K562 (cell line): ENCODE data around the gene TMEM273. TPM values are rescaled to one million over a fixed set of nuclear protein-coding genes. Genes with fewer than 3 reads are reported as not detected.

Experiments
- BCL6 ChIP-seq: fragments of 250-450 bp; sonication (Bioruptor Pico); IDR thresholded peaks from 2 replicates; pipeline ENCODE4 v1.4.0; 2020
- C11orf30 ChIP-seq: fragments of 450-650 bp; IDR thresholded peaks from 2 replicates; pipeline ENCODE4 v1.6.1; 2016; ENCODE audit warnings: low read depth, mild to moderate bottlenecking
- CBFA2T2 ChIP-seq: fragments of 450-650 bp; conservative IDR thresholded peaks from 2 replicates; pipeline ENCODE4 v1.6.1; 2017; ENCODE audit warnings: mild to moderate bottlenecking
- EGR1 ChIP-seq: fragments of 450-650 bp; conservative IDR thresholded peaks from 2 replicates; pipeline ENCODE4 v1.6.1; 2017; ENCODE audit warnings: mild to moderate bottlenecking
- EWSR1 ChIP-seq: fragments of 450-650 bp; IDR thresholded peaks from 2 replicates; pipeline ENCODE4 v1.6.1; 2018; ENCODE audit warnings: borderline replicate concordance, mild to moderate bottlenecking, low read depth, moderate library complexity; ENCODE audit not compliant: partially characterized antibody
- KLF1 ChIP-seq: fragments of 450-650 bp; IDR thresholded peaks from 2 replicates; pipeline ENCODE4 v1.6.1; 2016; ENCODE audit warnings: missing genetic modification characterization, missing compliant biosample characterization
- KLF16 ChIP-seq: IDR thresholded peaks from 2 replicates; pipeline ENCODE4 v1.6.1; 2016; ENCODE audit warnings: antibody characterized with exemption
- MECOM ChIP-seq: fragments of 250-450 bp; sonication (Bioruptor Pico); IDR thresholded peaks from 2 replicates; pipeline ENCODE4 v1.8.0; 2022; ENCODE audit warnings: inconsistent platforms
- PRMT5 ChIP-seq: sonication (generic); formaldehyde crosslinking; IDR thresholded peaks from 2 replicates; pipeline ENCODE4 v1.5.0; 2020; ENCODE audit warnings: missing genetic modification reagents
- RAD21 ChIP-seq, 2 experiments: fragments of 250-450 bp in 1 of 2; fragments of 450-650 bp in 1 of 2; sonication (Bioruptor Pico) in 1 of 2; formaldehyde crosslinking in 1 of 2; IDR thresholded peaks in 1 of 2; conservative IDR thresholded peaks in 1 of 2; 2 replicates each; pipeline versions ENCODE4 v1.4.0 to v1.8.0; 2020 to 2022; ENCODE audit warnings: mild to moderate bottlenecking in 2 of 2, moderate library complexity in 1 of 2
- ZBTB8A ChIP-seq: fragments of 450-650 bp; IDR thresholded peaks from 2 replicates; pipeline ENCODE4 v1.6.1; 2018; ENCODE audit warnings: mild to moderate bottlenecking, moderate library complexity; ENCODE audit not compliant: partially characterized antibody
- polyA plus RNA-seq, 8 experiments: library from polyadenylated mRNA; depleted of rRNA in 4 of 8; stranded (reverse) in 5 of 8; unstranded in 3 of 8; fragments of >200 nt; fragmentation: Nextera tagmentation in 2 of 8; fragmentation: Illumina TruSeq in 1 of 8; extraction: Ambion mirVana in 2 of 8; extraction: Trizol in 1 of 8; gene quantifications; 2 replicates each; pipeline versions ENCODE4 v1.2.1 to v1.2.3, GENCODE V29; 2011 to 2014; ENCODE audit warnings: inconsistent platforms in 1 of 8, missing spikeins in 1 of 8
- total RNA-seq, 7 experiments: library from RNA; depleted of rRNA in 6 of 7; stranded (reverse); fragments of >200 nt in 6 of 7; fragmentation: Illumina TruSeq in 2 of 7; extraction: Trizol in 2 of 7; gene quantifications; 2 replicates each; pipeline versions ENCODE4 v1.2.1 to v1.2.3, GENCODE V29; 2011 to 2021; ENCODE audit warnings: low replicate concordance in 1 of 7
- TF ChIP-seq, protein P1 (sequence below), 2 experiments: IDR thresholded peaks; 2 replicates each; pipeline ENCODE4 v1.6.1; 2011; ENCODE audit warnings: borderline replicate concordance in 1 of 2, control low read depth in 1 of 2, low read depth in 1 of 2, low read length in 1 of 2, mild to moderate bottlenecking in 1 of 2, mixed read lengths in 1 of 2, moderate library complexity in 1 of 2; ENCODE audit not compliant: insufficient read depth in 1 of 2, insufficient read length in 1 of 2, poor library complexity in 1 of 2, severe bottlenecking in 1 of 2; ENCODE audit errors: extremely low read depth in 1 of 2
- TF ChIP-seq, protein P2 (sequence below): fragments of 250-450 bp; sonication (Bioruptor Pico); IDR thresholded peaks from 2 replicates; pipeline ENCODE4 v1.4.0; 2020; ENCODE audit warnings: mild to moderate bottlenecking, moderate library complexity
- TF ChIP-seq, protein P3 (sequence below), 2 experiments: fragments of 450-650 bp; IDR thresholded peaks; 2 replicates each; pipeline ENCODE4 v1.6.1; 2016; ENCODE audit warnings: mild to moderate bottlenecking in 2 of 2, borderline replicate concordance in 1 of 2, low read depth in 1 of 2, moderate library complexity in 1 of 2

The TMEM273 gene
- total and polyA plus RNA-seq, 9 of the 15 experiments (the other 6 are each of a cell fraction or from before 2014, with no cell fraction given) = 39.2 to 131 (median 95.6) TPM

DNA sequence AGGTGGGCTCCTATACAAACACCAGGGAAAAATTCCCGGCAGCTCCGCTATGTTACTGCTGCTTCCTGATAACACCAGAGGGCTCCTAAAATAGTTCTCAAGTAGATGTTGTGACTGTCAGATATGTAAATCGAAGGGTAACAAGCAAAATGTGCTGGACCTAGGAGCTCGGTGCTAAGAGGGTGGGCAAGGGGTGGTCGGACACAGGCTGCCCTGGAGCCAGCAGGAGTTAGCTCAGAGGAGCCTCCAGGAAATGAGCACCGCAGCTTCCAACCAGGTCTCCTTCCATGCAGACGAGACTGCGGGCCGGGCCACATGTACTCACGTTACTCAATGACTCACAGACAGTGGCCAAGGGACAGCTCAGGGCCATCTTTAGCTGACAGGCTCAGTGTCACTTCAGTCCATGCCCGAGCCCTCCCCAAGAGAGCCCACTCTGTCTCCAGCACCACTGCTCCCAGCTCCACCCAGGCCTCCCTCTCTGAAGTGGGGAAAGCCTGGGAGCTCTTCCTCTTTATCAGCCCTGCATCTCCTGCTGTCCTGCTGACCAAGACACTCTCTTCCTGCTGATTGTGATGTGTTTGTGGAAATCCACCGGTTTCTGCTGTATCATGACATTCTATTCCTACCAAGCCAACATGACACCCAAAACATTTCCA is 37.2 kb upstream of the TMEM273 start (continued):
- TF ChIP-seq, protein P1, sequence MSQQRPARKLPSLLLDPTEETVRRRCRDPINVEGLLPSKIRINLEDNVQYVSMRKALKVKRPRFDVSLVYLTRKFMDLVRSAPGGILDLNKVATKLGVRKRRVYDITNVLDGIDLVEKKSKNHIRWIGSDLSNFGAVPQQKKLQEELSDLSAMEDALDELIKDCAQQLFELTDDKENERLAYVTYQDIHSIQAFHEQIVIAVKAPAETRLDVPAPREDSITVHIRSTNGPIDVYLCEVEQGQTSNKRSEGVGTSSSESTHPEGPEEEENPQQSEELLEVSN (IDR thresholded peaks at IDR 0.05; ENCODE audit: borderline replicate concordance in 1 of 2, extremely low read depth in 1 of 2, insufficient read depth in 1 of 2, insufficient read length in 1 of 2, low read depth in 1 of 2, low read length in 1 of 2, poor library complexity in 1 of 2, severe bottlenecking in 1 of 2) = peak; percentile 79 to 84
- peak; percentile 14 to 26; a peak in 2 of 4 replicates for TF ChIP-seq RAD21 (CRISPR knock-in tag; conservative IDR thresholded peaks at IDR 0.05 in 1 of 2, IDR thresholded peaks at IDR 0.05 in 1 of 2)
- no peak for TF ChIP-seq PRMT5
- peak; percentile 38; the same call in 1 of the 2 replicates for TF ChIP-seq KLF16
- TF ChIP-seq C11orf30 = peak; percentile 97
- TF ChIP-seq KLF1 (tag) = no peak
- peak; percentile 56 for TF ChIP-seq MECOM (CRISPR knock-in tag)
- no peak for TF ChIP-seq ZBTB8A
- TF ChIP-seq, protein P2, sequence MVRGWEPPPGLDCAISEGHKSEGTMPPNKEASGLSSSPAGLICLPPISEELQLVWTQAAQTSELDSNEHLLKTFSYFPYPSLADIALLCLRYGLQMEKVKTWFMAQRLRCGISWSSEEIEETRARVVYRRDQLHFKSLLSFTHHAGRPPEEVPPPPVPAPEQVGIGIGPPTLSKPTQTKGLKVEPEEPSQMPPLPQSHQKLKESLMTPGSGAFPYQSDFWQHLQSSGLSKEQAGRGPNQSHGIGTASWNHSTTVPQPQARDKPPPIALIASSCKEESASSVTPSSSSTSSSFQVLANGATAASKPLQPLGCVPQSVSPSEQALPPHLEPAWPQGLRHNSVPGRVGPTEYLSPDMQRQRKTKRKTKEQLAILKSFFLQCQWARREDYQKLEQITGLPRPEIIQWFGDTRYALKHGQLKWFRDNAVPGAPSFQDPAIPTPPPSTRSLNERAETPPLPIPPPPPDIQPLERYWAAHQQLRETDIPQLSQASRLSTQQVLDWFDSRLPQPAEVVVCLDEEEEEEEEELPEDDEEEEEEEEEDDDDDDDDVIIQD (CRISPR knock-in tag) = no peak
- no peak for TF ChIP-seq BCL6 (CRISPR knock-in tag)
- TF ChIP-seq EWSR1 = no peak
- TF ChIP-seq CBFA2T2 = peak; percentile 67
- TF ChIP-seq, protein P3, sequence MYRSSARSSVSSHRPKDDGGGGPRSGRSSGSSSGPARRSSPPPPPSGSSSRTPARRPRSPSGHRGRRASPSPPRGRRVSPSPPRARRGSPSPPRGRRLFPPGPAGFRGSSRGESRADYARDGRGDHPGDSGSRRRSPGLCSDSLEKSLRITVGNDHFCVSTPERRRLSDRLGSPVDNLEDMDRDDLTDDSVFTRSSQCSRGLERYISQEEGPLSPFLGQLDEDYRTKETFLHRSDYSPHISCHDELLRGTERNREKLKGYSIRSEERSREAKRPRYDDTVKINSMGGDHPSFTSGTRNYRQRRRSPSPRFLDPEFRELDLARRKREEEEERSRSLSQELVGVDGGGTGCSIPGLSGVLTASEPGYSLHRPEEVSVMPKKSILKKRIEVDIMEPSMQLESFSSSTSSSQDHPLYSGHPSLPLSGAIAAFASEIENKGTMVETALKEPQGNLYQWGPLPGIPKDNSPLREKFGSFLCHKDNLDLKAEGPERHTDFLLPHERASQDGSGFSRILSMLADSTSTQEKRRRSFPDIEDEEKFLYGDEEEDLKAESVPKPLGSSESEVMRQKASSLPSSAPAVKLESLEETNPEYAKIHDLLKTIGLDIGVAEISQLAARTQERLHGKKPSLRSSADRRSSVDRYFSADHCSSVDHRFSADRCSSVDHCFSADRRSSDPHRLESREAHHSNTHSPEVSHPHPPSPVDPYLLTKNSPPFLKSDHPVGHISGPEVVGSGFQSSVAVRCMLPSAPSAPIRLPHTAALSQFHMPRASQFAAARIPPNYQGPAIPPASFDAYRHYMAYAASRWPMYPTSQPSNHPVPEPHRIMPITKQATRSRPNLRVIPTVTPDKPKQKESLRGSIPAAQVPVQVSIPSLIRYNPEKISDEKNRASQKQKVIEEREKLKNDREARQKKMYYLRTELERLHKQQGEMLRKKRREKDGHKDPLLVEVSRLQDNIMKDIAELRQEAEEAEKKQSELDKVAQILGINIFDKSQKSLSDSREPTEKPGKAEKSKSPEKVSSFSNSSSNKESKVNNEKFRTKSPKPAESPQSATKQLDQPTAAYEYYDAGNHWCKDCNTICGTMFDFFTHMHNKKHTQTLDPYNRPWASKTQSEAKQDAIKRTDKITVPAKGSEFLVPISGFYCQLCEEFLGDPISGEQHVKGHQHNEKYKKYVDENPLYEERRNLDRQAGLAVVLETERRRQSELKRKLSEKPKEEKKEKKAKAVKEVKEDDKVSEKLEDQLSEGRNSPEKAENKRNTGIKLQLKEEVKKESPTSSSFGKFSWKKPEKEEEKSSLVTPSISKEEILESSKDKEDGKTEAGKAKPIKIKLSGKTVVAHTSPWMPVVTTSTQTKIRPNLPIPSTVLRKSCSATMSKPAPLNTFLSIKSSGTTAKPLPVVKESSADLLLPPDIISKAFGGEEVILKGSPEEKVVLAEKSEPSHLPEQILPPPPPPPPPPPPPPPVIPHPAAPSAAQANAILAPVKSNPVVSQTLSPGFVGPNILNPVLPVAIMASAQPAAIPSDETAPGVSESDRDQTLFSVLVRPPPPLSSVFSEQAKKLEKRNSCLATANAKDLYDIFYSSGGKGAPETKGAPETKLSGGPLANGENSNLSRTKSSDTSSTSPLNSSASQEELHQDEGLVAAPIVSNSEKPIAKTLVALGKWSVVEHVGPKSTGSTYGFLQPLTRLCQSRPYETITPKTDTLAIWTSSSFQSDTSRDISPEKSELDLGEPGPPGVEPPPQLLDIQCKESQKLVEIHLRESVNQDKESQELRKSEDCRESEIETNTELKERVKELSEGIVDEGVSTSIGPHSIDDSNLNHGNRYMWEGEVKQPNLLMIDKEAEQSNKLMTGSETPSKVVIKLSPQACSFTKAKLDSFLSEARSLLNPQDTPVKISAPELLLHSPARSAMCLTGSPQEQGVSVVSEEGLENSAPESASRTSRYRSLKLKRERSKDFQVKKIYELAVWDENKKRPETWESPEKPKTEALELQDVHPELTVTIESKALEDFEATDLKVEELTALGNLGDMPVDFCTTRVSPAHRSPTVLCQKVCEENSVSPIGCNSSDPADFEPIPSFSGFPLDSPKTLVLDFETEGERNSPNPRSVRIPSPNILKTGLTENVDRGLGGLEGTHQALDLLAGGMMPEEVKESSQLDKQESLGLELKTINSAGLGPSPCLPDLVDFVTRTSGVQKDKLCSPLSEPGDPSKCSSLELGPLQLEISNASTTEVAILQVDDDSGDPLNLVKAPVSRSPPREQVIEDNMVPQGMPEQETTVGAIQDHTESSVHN (IDR thresholded peaks at IDR 0.05; ENCODE audit: borderline replicate concordance in 1 of 2, low read depth in 1 of 2) = 0 out of 4 replicates have a peak, but pooled peaks of 1 of the 2 experiments have one; percentile 32
- TF ChIP-seq EGR1 = no peak
